Measurements from ENCODE around the gene FLG2.
"Not testable (repeated sequence)": the region's sequence is repeated elsewhere in the genome, so short reads cannot be mapped to it uniquely, and the experiment has no call there.

The FLG2 gene

GRCh38 chr1:152309955-152310354, 49.9 kb downstream of the FLG2 start:
- no peak for DNase-seq

- DNase-seq = not testable (repeated sequence)
These were observed 50.4 kb downstream of the FLG2 start for GRCh38 chr1:152309320-152309901.

GRCh38 chr1:152308758-152309157, 51.0 kb downstream of the FLG2 start:
- DNase-seq = not testable (repeated sequence)

- not testable (repeated sequence) for DNase-seq
These were observed 51.8 kb downstream of the FLG2 start for GRCh38 chr1:152307970-152308369.

- not testable (repeated sequence) for DNase-seq
These were observed 53.7 kb downstream of the FLG2 start for GRCh38 chr1:152306123-152306522.

- not testable (repeated sequence) for DNase-seq
These were observed 55.0 kb downstream of the FLG2 start for GRCh38 chr1:152304773-152305172.

- DNase-seq = not testable (repeated sequence)
These were observed 56.5 kb downstream of the FLG2 start for GRCh38 chr1:152303139-152303872.

Data from NCI-H1417 (cell line).